ENCODE results near the gene TAS2R40. TPM values are rescaled to one million over a fixed set of nuclear protein-coding genes. Genes with fewer than 3 reads are reported as not detected.
A peak's percentile ranks its signal among the peaks of the same experiment; 100 is the strongest.

The TAS2R40 gene
- polyA plus RNA-seq, 1 of the 3 experiments (the other 2 are of a cell fraction) = not detected

- CTCF ChIA-PET = interaction anchor here (1.4 kb wide), 1 partner anchor 43 kb away, joined by 4 read pairs; no protein-coding TSS in a partner anchor
- POLR2A ChIA-PET = no interaction called here
- H3K4me1 ChIP-seq (ENCODE audit: control insufficient read depth in 1 of 2, insufficient read depth in 2 of 2, low read depth in 1 of 2, low read length in 1 of 2) = no peaks in the 10 kb centered on the region
- no peaks in the 10 kb centered on the region for H3K79me2 ChIP-seq (ENCODE audit: insufficient read depth)
- peak overlapping the region; percentile 53; the same call in 1 of the 2 replicates for H2AFZ ChIP-seq (ENCODE audit: low read depth)
- no peak overlapping the region for H3K9ac ChIP-seq
- H3K4me3 ChIP-seq (ENCODE audit: low read depth in 2 of 2, low read length in 1 of 2) = peak overlapping the region; percentile 33 to 52; a peak in 3 of 4 replicates
- WGBS (ENCODE audit: low lambda C conversion rate) = 11% methylated on average over 4 of the region's 4 CpGs
- H3K36me3 ChIP-seq (replicated peaks in 1 of 2; ENCODE audit: control insufficient read depth in 1 of 2, insufficient read depth in 2 of 2, low read length in 1 of 2) = no peaks in the 10 kb centered on the region
- no peaks in the 10 kb centered on the region for H4K20me1 ChIP-seq (ENCODE audit: insufficient read depth)
- peak overlapping the region; percentile 64 for H3K4me2 ChIP-seq
- no peaks in the 10 kb centered on the region; the same call in 1 of the 2 replicates for H3K27me3 ChIP-seq (ENCODE audit: insufficient read depth)
- no peak for TF ChIP-seq EP300 (IDR thresholded peaks at IDR 0.05; ENCODE audit: borderline replicate concordance in 1 of 2, low read depth in 1 of 2, low read length in 1 of 2)
- no peak for TF ChIP-seq RXRA (IDR thresholded peaks at IDR 0.05; ENCODE audit: borderline replicate concordance, low read depth)
- TF ChIP-seq PBX3 (IDR thresholded peaks at IDR 0.05) = no peak
- H3K9me2 ChIP-seq = no peaks in the 10 kb centered on the region
- H3K27ac ChIP-seq (ENCODE audit: low read depth in 2 of 2, low read length in 1 of 2) = no peak overlapping the region
- no peaks in the 10 kb centered on the region for H3F3A ChIP-seq (replicated peaks; ENCODE audit: insufficient read depth)
- no peaks in the 10 kb centered on the region; the same call in 1 of the 2 replicates for H3K9me3 ChIP-seq
- no peak for DNase-seq
Measured at GRCh38 chr7:143172354-143172753, 49.5 kb upstream of the TAS2R40 start.

GRCh38 chr7:143176128-143176527 is 45.7 kb upstream of the TAS2R40 start:
- Histone ChIP-seq H2AFZ (ENCODE audit: low read depth) (no peak overlapping the region), H3K27me3 (ENCODE audit: insufficient read depth) (no peaks in the 10 kb centered on the region), H3F3A (replicated peaks; ENCODE audit: insufficient read depth) (no peaks in the 10 kb centered on the region), H3K9me3 (peaks cover 8% of the 10 kb centered on the region), H3K4me1 (ENCODE audit: control insufficient read depth in 1 of 2, insufficient read depth in 2 of 2, low read depth in 1 of 2, low read length in 1 of 2) (no peaks in the 10 kb centered on the region), H4K20me1 (ENCODE audit: insufficient read depth) (no peaks in the 10 kb centered on the region), H3K9ac (no peak overlapping the region), H3K4me2 (no peak overlapping the region), H3K9me2 (no peaks in the 10 kb centered on the region), H3K79me2 (ENCODE audit: insufficient read depth) (no peaks in the 10 kb centered on the region), H3K36me3 (replicated peaks in 1 of 2; ENCODE audit: control insufficient read depth in 1 of 2, insufficient read depth in 2 of 2, low read length in 1 of 2) (no peaks in the 10 kb centered on the region), H3K4me3 (ENCODE audit: low read depth in 2 of 2, low read length in 1 of 2) (no peak overlapping the region), H3K27ac (ENCODE audit: low read depth in 2 of 2, low read length in 1 of 2) (no peak overlapping the region)
- no peak for DNase-seq
- WGBS (ENCODE audit: low lambda C conversion rate) = 28% methylated on average over 5 of the region's 5 CpGs
- POLR2A ChIA-PET = no interaction called here
- no peak for TF ChIP-seq RFX5 (IDR thresholded peaks at IDR 0.05; ENCODE audit: low read length)
- no peak for TF ChIP-seq CHD2 (IDR thresholded peaks at IDR 0.05; ENCODE audit: low read length, partially characterized antibody)
- TF ChIP-seq PBX3 (IDR thresholded peaks at IDR 0.05) = no peak
- TF ChIP-seq JUND (IDR thresholded peaks at IDR 0.05) = no peak
- no peak for TF ChIP-seq ELF1 (IDR thresholded peaks at IDR 0.05)
- no peak for TF ChIP-seq MEF2A (IDR thresholded peaks at IDR 0.05; ENCODE audit: borderline replicate concordance, low read depth)
- no peak for TF ChIP-seq RAD21 (IDR thresholded peaks at IDR 0.05; ENCODE audit: low read length)
- TF ChIP-seq FOXM1 (IDR thresholded peaks at IDR 0.05; ENCODE audit: low read depth) = no peak
- no peak for TF ChIP-seq GABPA (IDR thresholded peaks at IDR 0.05; ENCODE audit: low read depth)
- no peak for TF ChIP-seq SIN3A (IDR thresholded peaks at IDR 0.05; ENCODE audit: borderline replicate concordance, low read depth, low read length)
- TF ChIP-seq IRF3 (IDR thresholded peaks at IDR 0.05; ENCODE audit: low read depth, low read length) = no peak
- TF ChIP-seq USF1 (IDR thresholded peaks at IDR 0.05; ENCODE audit: borderline replicate concordance, low read depth) = no peak
- TF ChIP-seq EP300 (IDR thresholded peaks at IDR 0.05; ENCODE audit: borderline replicate concordance in 1 of 2, low read depth in 1 of 2, low read length in 1 of 2) = no peak
- no peak for TF ChIP-seq RCOR1 (IDR thresholded peaks at IDR 0.05; ENCODE audit: low read length)
- TF ChIP-seq POLR2AphosphoS5 (IDR thresholded peaks at IDR 0.05; ENCODE audit: low read depth, low read length) = no peak
- TF ChIP-seq GATA2 (CRISPR knock-in tag; IDR thresholded peaks at IDR 0.05) = no peak
- TF ChIP-seq SMC3 (IDR thresholded peaks at IDR 0.05; ENCODE audit: low read depth, low read length) = no peak
- CTCF ChIA-PET = interaction anchor here (1.0 kb wide), 1 partner anchor 39 kb away, joined by 7 read pairs; no protein-coding TSS in a partner anchor

Data from SK-N-SH (cell line).